ENCODE measurements around the gene CELA1. TPM values are rescaled to one million over a fixed set of nuclear protein-coding genes. Genes with fewer than 3 reads are reported as not detected.

The CELA1 gene
- total RNA-seq, 4 donors from 2014 or later: not detected

GRCh38 chr12:51372021-51372420, 25.5 kb upstream of the CELA1 start:
- Histone ChIP-seq H3K27me3 (no peaks in the 10 kb centered on the region), H3K4me3 (no peak overlapping the region), H3K27ac (replicated peaks in 1 of 4) (peak overlapping the region; percentile 48 to 62 (median 54)), H3K36me3 (no peaks in the 10 kb centered on the region), H3K9me3 (no peaks in the 10 kb centered on the region), H3K4me1 (peaks cover 4 to 17% (median 12%) of the 10 kb centered on the region in 4 donors)
- TF ChIP-seq POLR2AphosphoS5 (IDR thresholded peaks at IDR 0.05) (no peak), EP300 (IDR thresholded peaks at IDR 0.05) (no peak), POLR2A (IDR thresholded peaks at IDR 0.05; ENCODE audit: low read depth) (no peak)
- DNase-seq (ENCODE audit: extremely low spot score): no peak
- whole genome bisulfite sequencing: 89% methylated on average over 2 of the region's 2 CpGs
- intact Hi-C loops (cut with DNase I): no loop called here

DNA sequence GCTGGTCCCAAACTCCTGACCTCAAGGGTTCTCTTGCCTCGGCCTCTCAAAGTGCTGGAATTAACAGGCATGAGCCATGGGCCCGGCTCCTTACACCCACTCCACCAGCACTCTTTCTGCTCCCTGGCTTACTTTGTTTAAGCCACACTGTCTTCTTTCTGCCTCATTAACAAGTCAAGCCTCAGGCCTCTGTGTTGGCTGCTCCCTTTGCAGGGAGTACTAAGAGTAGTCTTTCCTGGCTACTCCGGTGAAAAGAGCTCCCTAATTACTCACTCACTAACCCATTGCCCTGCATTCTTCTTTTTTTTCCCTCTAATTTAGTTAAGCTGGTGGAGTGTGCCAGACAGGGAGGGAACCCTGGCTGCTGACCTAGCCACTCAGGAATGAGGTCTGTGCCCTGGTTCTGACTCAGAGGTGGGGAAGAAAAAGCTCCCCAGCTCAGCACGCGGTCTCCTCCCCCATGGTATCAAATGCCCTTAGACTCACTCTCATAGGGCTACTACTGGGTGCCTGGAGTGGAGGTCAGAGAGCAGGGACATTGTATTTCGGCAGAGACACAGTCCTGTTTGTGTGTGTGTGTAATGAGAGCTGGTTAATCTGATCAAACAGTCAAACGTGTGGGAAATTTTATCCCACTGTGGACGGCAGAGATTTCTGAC, 24.9 kb upstream of the CELA1 start:
- Histone ChIP-seq H3K27ac (replicated peaks in 1 of 4) (peak overlapping the region; percentile 48 to 62 (median 54)), H3K4me3 (no peak overlapping the region), H3K27me3 (no peaks in the 10 kb centered on the region), H3K4me1 (peaks cover 4 to 17% (median 12%) of the 10 kb centered on the region in 4 donors), H3K36me3 (no peaks in the 10 kb centered on the region), H3K9me3 (no peaks in the 10 kb centered on the region)
- TF ChIP-seq CTCF (IDR thresholded peaks at IDR 0.05): no peak
- peak; percentile 15 to 57 for TF ChIP-seq POLR2AphosphoS5 (IDR thresholded peaks at IDR 0.05)
- no peak for DNase-seq (ENCODE audit: extremely low spot score)
- intact Hi-C loops (cut with DNase I): no loop called here
- 41% methylated on average over 8 of the region's 8 CpGs for WGBS

GRCh38 chr12:51370667-51371066, 24.2 kb upstream of the CELA1 start:
- TF ChIP-seq POLR2A (IDR thresholded peaks at IDR 0.05; ENCODE audit: low read depth) (no peak), CTCF (IDR thresholded peaks at IDR 0.05) (no peak)
- no peaks in the 10 kb centered on the region for H3K27me3 ChIP-seq
- no peaks in the 10 kb centered on the region for H3K9me3 ChIP-seq
- H3K27ac ChIP-seq (replicated peaks in 1 of 4): no peak overlapping the region
- intact Hi-C loops (cut with DNase I): no loop called here
- DNase-seq (ENCODE audit: extremely low spot score): no peak
- H3K36me3 ChIP-seq: no peaks in the 10 kb centered on the region
- peaks cover 4 to 17% (median 12%) of the 10 kb centered on the region in 4 donors for H3K4me1 ChIP-seq
- 95% methylated on average over 9 of the region's 9 CpGs for WGBS
- no peak overlapping the region for H3K4me3 ChIP-seq

DNA sequence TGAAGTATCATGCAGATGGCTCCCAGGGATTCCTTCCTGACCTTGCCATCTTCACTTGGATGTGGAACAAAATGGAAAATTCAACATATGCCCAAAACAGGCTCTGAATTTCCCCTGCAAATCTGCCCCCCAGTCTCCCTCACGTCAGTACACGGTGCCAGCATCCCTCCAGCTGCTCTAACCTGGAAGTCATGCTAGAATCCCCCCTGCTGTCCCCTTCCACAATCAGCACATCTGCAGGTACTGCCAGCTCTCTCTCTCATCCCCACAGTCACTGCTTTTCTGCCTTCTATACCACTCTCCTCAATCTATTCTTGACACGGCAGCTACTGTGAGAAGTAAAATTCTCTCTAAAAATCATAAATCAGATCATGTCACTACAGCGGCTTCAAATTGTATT, 23.1 kb upstream of the CELA1 start:
- Histone ChIP-seq H3K27me3 (no peaks in the 10 kb centered on the region), H3K9me3 (no peaks in the 10 kb centered on the region), H3K4me1 (peaks cover 4 to 17% (median 12%) of the 10 kb centered on the region in 4 donors), H3K36me3 (no peaks in the 10 kb centered on the region), H3K27ac (replicated peaks in 1 of 4) (no peak overlapping the region), H3K4me3 (no peak overlapping the region)
- WGBS: 89% methylated on average over 4 of the region's 4 CpGs
- DNase-seq (ENCODE audit: extremely low spot score): no peak
- intact Hi-C loops (cut with DNase I): no loop called here
- TF ChIP-seq EP300 (IDR thresholded peaks at IDR 0.05): no peak
- TF ChIP-seq POLR2AphosphoS5 (IDR thresholded peaks at IDR 0.05): no peak
- no peak for TF ChIP-seq CTCF (IDR thresholded peaks at IDR 0.05)
- no peak for TF ChIP-seq POLR2A (IDR thresholded peaks at IDR 0.05; ENCODE audit: low read depth)

DNA sequence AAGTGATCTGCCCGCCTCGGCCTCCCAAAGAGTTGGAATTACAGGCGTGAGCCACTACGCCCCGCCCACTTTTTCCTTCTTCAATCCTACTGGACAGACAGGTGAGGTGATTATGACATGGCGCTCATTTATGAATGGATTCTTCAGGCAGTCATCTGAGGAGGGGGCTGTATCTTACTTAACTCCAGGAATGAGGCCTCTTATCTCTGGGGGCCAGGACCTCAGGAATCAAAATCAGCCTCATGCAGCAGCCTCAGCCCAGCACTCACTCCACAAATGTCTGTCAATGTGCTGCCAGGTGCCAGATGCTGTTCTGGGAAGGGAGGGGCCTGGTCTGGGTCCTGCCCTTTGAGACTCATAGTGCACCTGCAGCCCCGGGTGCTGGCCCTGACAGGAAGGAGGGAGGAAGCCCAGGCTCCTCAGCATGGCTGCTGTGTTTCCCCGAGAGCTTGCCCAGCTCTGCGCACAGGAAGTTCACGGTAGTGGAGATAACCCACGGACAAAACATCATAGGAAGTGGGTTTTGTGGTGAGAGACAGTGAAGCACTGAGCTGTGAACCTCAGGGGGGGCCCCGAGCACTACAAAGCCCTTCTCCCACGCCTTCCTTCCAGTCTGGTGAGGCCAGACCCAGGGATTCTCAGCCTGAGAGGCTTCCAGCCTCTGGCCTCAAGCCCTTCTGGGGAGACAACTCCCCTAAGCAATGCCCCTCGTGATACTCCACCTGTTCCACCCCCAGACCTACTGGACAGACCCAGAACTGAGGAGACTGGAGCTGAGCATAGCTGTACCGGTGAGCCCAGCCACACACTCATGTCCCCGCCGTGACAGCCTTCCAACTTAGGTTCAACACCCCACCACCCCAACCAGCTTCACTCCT, 22.4 kb upstream of the CELA1 start:
- DNase-seq (ENCODE audit: extremely low spot score): no peak
- WGBS: 84% methylated on average over 17 of the region's 17 CpGs
- H3K27ac ChIP-seq (replicated peaks in 1 of 4): no peak overlapping the region
- H3K4me1 ChIP-seq: peaks cover 4 to 17% (median 12%) of the 10 kb centered on the region in 4 donors
- H3K27me3 ChIP-seq: no peaks in the 10 kb centered on the region
- no peaks in the 10 kb centered on the region for H3K9me3 ChIP-seq
- TF ChIP-seq POLR2A (IDR thresholded peaks at IDR 0.05; ENCODE audit: low read depth) (no peak), POLR2AphosphoS5 (IDR thresholded peaks at IDR 0.05) (peak in 1 of 2 donors; percentile 26), EP300 (IDR thresholded peaks at IDR 0.05) (no peak), CTCF (IDR thresholded peaks at IDR 0.05) (no peak)
- no peak overlapping the region for H3K4me3 ChIP-seq
- intact Hi-C loops (cut with DNase I): no loop called here
- no peaks in the 10 kb centered on the region for H3K36me3 ChIP-seq
